Measurements from ENCODE around the gene DEDD2.

DNA sequence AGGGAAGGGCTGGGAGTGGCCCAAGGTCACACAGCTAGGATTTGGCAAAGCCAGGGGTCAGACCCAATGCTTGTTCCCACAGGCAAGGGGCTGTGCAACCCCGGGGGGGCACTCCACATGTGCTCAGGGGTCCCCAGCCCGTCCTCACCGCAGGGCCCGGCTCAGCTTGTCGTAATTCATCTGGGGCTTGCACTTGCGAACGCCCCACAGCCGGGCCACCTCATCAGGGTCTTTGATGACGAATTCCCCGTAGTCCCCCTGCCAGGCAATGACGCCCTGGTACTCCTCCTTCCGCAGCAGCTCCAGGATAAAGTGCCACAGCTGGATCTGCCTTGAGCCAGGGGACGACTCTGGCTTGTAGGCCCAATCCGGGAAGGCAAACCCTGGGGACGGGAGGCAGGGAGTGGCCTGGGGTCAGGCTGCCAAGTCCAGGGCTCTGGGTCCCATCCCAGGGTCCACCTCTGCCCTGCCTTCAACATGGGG is 32.7 kb upstream of the DEDD2 start:
- TF ChIP-seq, protein P1, sequence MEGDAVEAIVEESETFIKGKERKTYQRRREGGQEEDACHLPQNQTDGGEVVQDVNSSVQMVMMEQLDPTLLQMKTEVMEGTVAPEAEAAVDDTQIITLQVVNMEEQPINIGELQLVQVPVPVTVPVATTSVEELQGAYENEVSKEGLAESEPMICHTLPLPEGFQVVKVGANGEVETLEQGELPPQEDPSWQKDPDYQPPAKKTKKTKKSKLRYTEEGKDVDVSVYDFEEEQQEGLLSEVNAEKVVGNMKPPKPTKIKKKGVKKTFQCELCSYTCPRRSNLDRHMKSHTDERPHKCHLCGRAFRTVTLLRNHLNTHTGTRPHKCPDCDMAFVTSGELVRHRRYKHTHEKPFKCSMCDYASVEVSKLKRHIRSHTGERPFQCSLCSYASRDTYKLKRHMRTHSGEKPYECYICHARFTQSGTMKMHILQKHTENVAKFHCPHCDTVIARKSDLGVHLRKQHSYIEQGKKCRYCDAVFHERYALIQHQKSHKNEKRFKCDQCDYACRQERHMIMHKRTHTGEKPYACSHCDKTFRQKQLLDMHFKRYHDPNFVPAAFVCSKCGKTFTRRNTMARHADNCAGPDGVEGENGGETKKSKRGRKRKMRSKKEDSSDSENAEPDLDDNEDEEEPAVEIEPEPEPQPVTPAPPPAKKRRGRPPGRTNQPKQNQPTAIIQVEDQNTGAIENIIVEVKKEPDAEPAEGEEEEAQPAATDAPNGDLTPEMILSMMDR (IDR thresholded peaks at IDR 0.05) = no peak
- TF ChIP-seq ELF1 (IDR thresholded peaks at IDR 0.05) (no peak), NRF1 (IDR thresholded peaks at IDR 0.05; ENCODE audit: low read depth, low read length) (no peak), EP300 (IDR thresholded peaks at IDR 0.05; ENCODE audit: borderline replicate concordance in 1 of 2, low read depth in 1 of 2, low read length in 1 of 2) (no peak), MEF2A (IDR thresholded peaks at IDR 0.05; ENCODE audit: borderline replicate concordance, low read depth) (no peak), SMC3 (IDR thresholded peaks at IDR 0.05; ENCODE audit: low read depth, low read length) (no peak), MXI1 (IDR thresholded peaks at IDR 0.05; ENCODE audit: low read depth, low read length) (no peak), GABPA (IDR thresholded peaks at IDR 0.05; ENCODE audit: low read depth) (no peak), CHD2 (IDR thresholded peaks at IDR 0.05; ENCODE audit: low read length, partially characterized antibody) (no peak), EZH2phosphoT487 (IDR thresholded peaks at IDR 0.05; ENCODE audit: borderline replicate concordance, low read depth) (no peak), YY1 (IDR thresholded peaks at IDR 0.05; ENCODE audit: low read depth) (no peak)
- TF ChIP-seq, protein P2, sequence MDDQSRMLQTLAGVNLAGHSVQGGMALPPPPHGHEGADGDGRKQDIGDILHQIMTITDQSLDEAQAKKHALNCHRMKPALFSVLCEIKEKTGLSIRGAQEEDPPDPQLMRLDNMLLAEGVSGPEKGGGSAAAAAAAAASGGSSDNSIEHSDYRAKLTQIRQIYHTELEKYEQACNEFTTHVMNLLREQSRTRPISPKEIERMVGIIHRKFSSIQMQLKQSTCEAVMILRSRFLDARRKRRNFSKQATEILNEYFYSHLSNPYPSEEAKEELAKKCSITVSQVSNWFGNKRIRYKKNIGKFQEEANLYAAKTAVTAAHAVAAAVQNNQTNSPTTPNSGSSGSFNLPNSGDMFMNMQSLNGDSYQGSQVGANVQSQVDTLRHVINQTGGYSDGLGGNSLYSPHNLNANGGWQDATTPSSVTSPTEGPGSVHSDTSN (IDR thresholded peaks at IDR 0.05) = no peak
- TF ChIP-seq, protein P3, sequence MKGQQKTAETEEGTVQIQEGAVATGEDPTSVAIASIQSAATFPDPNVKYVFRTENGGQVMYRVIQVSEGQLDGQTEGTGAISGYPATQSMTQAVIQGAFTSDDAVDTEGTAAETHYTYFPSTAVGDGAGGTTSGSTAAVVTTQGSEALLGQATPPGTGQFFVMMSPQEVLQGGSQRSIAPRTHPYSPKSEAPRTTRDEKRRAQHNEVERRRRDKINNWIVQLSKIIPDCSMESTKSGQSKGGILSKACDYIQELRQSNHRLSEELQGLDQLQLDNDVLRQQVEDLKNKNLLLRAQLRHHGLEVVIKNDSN (IDR thresholded peaks at IDR 0.05; ENCODE audit: borderline replicate concordance, low read depth) = no peak
- TF ChIP-seq, protein P4, sequence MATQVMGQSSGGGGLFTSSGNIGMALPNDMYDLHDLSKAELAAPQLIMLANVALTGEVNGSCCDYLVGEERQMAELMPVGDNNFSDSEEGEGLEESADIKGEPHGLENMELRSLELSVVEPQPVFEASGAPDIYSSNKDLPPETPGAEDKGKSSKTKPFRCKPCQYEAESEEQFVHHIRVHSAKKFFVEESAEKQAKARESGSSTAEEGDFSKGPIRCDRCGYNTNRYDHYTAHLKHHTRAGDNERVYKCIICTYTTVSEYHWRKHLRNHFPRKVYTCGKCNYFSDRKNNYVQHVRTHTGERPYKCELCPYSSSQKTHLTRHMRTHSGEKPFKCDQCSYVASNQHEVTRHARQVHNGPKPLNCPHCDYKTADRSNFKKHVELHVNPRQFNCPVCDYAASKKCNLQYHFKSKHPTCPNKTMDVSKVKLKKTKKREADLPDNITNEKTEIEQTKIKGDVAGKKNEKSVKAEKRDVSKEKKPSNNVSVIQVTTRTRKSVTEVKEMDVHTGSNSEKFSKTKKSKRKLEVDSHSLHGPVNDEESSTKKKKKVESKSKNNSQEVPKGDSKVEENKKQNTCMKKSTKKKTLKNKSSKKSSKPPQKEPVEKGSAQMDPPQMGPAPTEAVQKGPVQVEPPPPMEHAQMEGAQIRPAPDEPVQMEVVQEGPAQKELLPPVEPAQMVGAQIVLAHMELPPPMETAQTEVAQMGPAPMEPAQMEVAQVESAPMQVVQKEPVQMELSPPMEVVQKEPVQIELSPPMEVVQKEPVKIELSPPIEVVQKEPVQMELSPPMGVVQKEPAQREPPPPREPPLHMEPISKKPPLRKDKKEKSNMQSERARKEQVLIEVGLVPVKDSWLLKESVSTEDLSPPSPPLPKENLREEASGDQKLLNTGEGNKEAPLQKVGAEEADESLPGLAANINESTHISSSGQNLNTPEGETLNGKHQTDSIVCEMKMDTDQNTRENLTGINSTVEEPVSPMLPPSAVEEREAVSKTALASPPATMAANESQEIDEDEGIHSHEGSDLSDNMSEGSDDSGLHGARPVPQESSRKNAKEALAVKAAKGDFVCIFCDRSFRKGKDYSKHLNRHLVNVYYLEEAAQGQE (IDR thresholded peaks at IDR 0.05; ENCODE audit: low read depth, low read length) = no peak
